B cell (primary cell): ENCODE measurements around the gene MMP11. TPM values are rescaled to one million over a fixed set of nuclear protein-coding genes. Genes with fewer than 3 reads are reported as not detected.

Source experiments
- ATAC-seq: fragments of 200-7000 bp; cut with Tn5 transposase; one replicate; pipeline ENCODE4 v1.10.0; 2021; ENCODE audit warnings: low read depth, mild to moderate bottlenecking, moderate number of reproducible peaks, moderate library complexity
- CTCF ChIA-PET: fragments of 350-600 bp; sonication (Branson Sonifier 250); formaldehyde crosslinking; loops from one replicate; lab custom pipeline; 2021; ENCODE audit warnings: antibody characterized with exemption, inconsistent platforms; lab: Charles Lee
- POLR2A ChIA-PET: fragments of 350-600 bp; sonication (Branson Sonifier 250); formaldehyde crosslinking; loops from one replicate; lab custom pipeline; 2021; ENCODE audit warnings: antibody characterized with exemption; lab: Charles Lee
- DNase-seq: peaks from one replicate; pipeline ENCODE4 v3.0.0; 2013
- H2AFZ ChIP-seq: 2 replicates; pipeline ENCODE4 v1.6.1; 2012; ENCODE audit warnings: mild to moderate bottlenecking, low read depth, low read length; ENCODE audit not compliant: insufficient read depth, poor library complexity, severe bottlenecking
- H3K27ac ChIP-seq, 2 donors: 1 replicate in 1 of 2; 2 replicates in 1 of 2; pipeline ENCODE4 v1.5.1; 2012 to 2013; ENCODE audit warnings: low read length in 2 of 2, mild to moderate bottlenecking in 2 of 2, moderate library complexity in 1 of 2
- H3K27me3 ChIP-seq, 4 experiments: fragments of 200-600 bp in 1 of 4; sonication (generic) in 1 of 4; replicated peaks in 1 of 4; 1 replicate in 2 of 4; 2 replicates in 2 of 4; pipeline versions ENCODE4 v1.6.1 to v1.7.0; 2013 to 2016; ENCODE audit warnings: low read length in 3 of 4, mild to moderate bottlenecking in 2 of 4, mixed read lengths in 1 of 4, moderate library complexity in 1 of 4; ENCODE audit not compliant: insufficient read depth in 4 of 4, control insufficient read depth in 3 of 4; ENCODE audit errors: control extremely low read depth in 1 of 4
- H3K36me3 ChIP-seq, 2 experiments: replicated peaks in 1 of 2; 1 replicate in 1 of 2; 2 replicates in 1 of 2; pipeline versions ENCODE4 v1.6.1 to v1.7.1; 2013; ENCODE audit warnings: low read length in 1 of 2; ENCODE audit not compliant: insufficient read depth in 2 of 2, control insufficient read depth in 1 of 2; ENCODE audit errors: control extremely low read depth in 1 of 2, extremely low read depth in 1 of 2
- H3K4me1 ChIP-seq, 2 donors: fragments of 200-600 bp in 1 of 2; sonication (generic) in 1 of 2; 1 replicate in 1 of 2; 2 replicates in 1 of 2; pipeline versions ENCODE4 v1.5.1 to v1.6.1; 2013 to 2017; ENCODE audit warnings: low read length in 2 of 2; ENCODE audit not compliant: control insufficient read depth in 2 of 2, insufficient read depth in 2 of 2
- H3K4me2 ChIP-seq: replicated peaks from 2 replicates; pipeline ENCODE3; 2012; ENCODE audit warnings: mild to moderate bottlenecking, low read depth, low read length; ENCODE audit not compliant: poor library complexity, severe bottlenecking
- H3K4me3 ChIP-seq, 5 experiments: fragments of 200-600 bp in 1 of 5; sonication (generic) in 1 of 5; 1 replicate in 3 of 5; 2 replicates in 2 of 5; pipeline versions ENCODE4 v1.5.1 to v1.7.0; 2011 to 2016; ENCODE audit warnings: low read length in 4 of 5, mild to moderate bottlenecking in 4 of 5, low read depth in 2 of 5, control low read depth in 1 of 5, moderate library complexity in 1 of 5; ENCODE audit not compliant: insufficient read depth in 1 of 5; ENCODE audit errors: control extremely low read depth in 1 of 5, extremely low read depth in 1 of 5
- H3K79me2 ChIP-seq: fragments of 200-600 bp; sonication (generic); one replicate; pipeline ENCODE4 v1.6.0; 2016; ENCODE audit warnings: low read length; ENCODE audit not compliant: control insufficient read depth, insufficient read depth
- H3K9ac ChIP-seq: fragments of 200-600 bp; sonication (generic); 2 replicates; pipeline ENCODE4 v1.6.1; 2017; ENCODE audit warnings: mild to moderate bottlenecking, low read length, moderate library complexity
- H3K9me3 ChIP-seq, 3 donors: one replicate each; pipeline versions ENCODE4 v1.6.1 to v1.7.1; 2013; ENCODE audit warnings: low read length in 2 of 3; ENCODE audit not compliant: control insufficient read depth in 2 of 3, insufficient read depth in 1 of 3; ENCODE audit errors: control extremely low read depth in 1 of 3
- H4K20me1 ChIP-seq: 2 replicates; pipeline ENCODE4 v1.6.0; 2012; ENCODE audit warnings: mild to moderate bottlenecking, low read length; ENCODE audit not compliant: insufficient read depth, control insufficient read depth, poor library complexity, severe bottlenecking
- H3K27ac Mint-ChIP-seq: one replicate; pipeline ENCODE4 v1.8.0; 2021; ENCODE audit warnings: mixed read lengths
- H3K27me3 Mint-ChIP-seq: one replicate; pipeline ENCODE4 v1.8.0; 2021; ENCODE audit warnings: mixed read lengths
- H3K4me1 Mint-ChIP-seq: one replicate; pipeline ENCODE4 v1.8.0; 2021; ENCODE audit warnings: mixed read lengths
- H3K4me3 Mint-ChIP-seq: one replicate; pipeline ENCODE4 v1.8.0; 2021; ENCODE audit warnings: mixed read lengths
- H3K9me3 Mint-ChIP-seq: one replicate; pipeline ENCODE4 v1.8.0; 2022; ENCODE audit warnings: mixed read lengths; ENCODE audit not compliant: insufficient read depth
- EZH2 ChIP-seq: IDR thresholded peaks from 2 replicates; pipeline ENCODE4 v1.6.1; 2012; ENCODE audit warnings: borderline replicate concordance, low read depth, mild to moderate bottlenecking, moderate library complexity, low read length; ENCODE audit not compliant: insufficient read depth, poor library complexity, severe bottlenecking
- WGBS: methylation state at CpG from one replicate; pipeline ENCODE4 v1.1.5; 2013; ENCODE audit warnings: missing lambda C conversion rate; ENCODE audit not compliant: insufficient coverage; 5-methylcytosine and 5-hydroxymethylcytosine counted together
- intact Hi-C: fragments of 100-400 bp; cut with micrococcal nuclease; formaldehyde crosslinking; loops from one replicate; pipeline ENCODE4 v1.10.0; 2022
- polyA plus RNA-seq: library from polyadenylated mRNA; depleted of rRNA; stranded (reverse); fragments of >200 nt; gene quantifications from 2 replicates; pipeline ENCODE4 v1.2.3, GENCODE V29; 2012
- total RNA-seq, 2 donors: library from RNA; stranded (reverse); fragments of 120-200 nt in 1 of 2; gene quantifications; 1 replicate in 1 of 2; 2 replicates in 1 of 2; pipeline versions ENCODE4 v1.2.3 to v1.2.4, GENCODE V29; 2013 to 2022
- TF ChIP-seq, protein P1 (sequence below): fragments of 200-600 bp; IDR thresholded peaks from one replicate; pipeline ENCODE4 v1.8.0; 2022; ENCODE audit warnings: antibody characterized with exemption, mild to moderate bottlenecking

The MMP11 gene
- total and polyA plus RNA-seq, 2 donors (not counting 1 experiment from before 2014, with no cell fraction given) = 11.6 to 19.0 TPM

DNA sequence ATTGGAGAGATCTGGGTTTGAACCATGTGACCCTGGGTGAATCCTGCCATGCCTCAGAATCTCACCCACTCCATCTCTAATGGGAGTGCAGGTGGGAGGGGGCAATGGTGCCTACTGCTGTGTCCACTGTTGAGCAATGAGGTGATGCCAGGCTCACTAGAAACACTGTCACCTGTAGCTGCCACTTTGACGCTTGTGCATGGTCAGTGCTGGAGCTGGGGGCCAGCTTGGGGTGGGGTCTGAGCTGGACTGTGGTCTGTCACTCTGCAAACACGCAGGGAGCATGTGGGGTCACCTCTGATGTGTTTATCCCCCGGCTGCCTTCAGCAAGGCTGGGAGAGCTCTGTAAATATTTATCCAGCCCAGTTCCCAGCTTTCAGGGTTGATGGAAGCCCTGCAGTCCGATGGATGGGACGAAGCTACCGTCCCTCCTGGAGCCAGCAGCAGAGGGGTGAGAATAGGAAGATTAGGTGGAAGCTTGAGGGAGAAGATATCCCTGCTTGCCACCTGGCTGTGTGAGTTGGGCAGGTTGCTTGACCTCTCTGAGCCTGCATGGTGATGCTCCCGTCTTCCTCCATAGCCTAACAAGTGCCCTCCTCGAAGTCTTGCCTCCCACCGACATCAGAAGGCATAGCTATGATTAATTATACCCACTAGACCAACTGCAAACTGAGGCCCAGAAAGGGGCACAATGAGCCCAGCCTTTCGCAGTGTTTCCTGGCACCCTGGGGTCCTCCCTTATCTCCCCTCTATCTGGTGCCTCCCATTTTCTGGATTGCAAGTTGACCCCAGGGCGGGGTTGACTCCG, 1.7 kb downstream of the MMP11 start:
- Mint-ChIP-seq H3K9me3 (no peaks in the 10 kb centered on the region), H3K27me3 (no peaks in the 10 kb centered on the region), H3K27ac (peak overlapping the region; percentile 33), H3K4me1 (peaks cover 31% of the 10 kb centered on the region), H3K4me3 (peak overlapping the region; percentile 14)
- no peak overlapping the region for H3K9ac ChIP-seq
- intact Hi-C loops = no loop called here
- H2AFZ ChIP-seq = no peak overlapping the region
- no peak overlapping the region for H3K4me2 ChIP-seq
- H3K9me3 ChIP-seq = no peaks in the 10 kb centered on the region
- no peaks in the 10 kb centered on the region for H3K27me3 ChIP-seq
- ChIA-PET CTCF (interaction anchor here (0.9 to 2.0 kb wide), 8 partner anchors 15 to 83 kb away, joined by 3 to 15 read pairs (median 4); partner anchors contain the start of gene SLC2A11), POLR2A (interaction anchor here (0.6 to 14.3 kb wide), 6 partner anchors 14 to 89 kb away, joined by 3 to 174 read pairs (median 11); partner anchors contain the start of genes SLC2A11, VPREB3 and ZNF70)
- H3K79me2 ChIP-seq = peaks cover 8% of the 10 kb centered on the region
- ATAC-seq (no peak), DNase-seq (no peak)
- peaks cover 29 to 41% of the 10 kb centered on the region in 2 donors for H3K4me1 ChIP-seq
- no peak overlapping the region for H3K27ac ChIP-seq
- H4K20me1 ChIP-seq = peaks cover 7% of the 10 kb centered on the region
- 89% methylated on average over 11 of the region's 12 CpGs for WGBS
- no peak overlapping the region for H3K4me3 ChIP-seq
- TF ChIP-seq, protein P1, sequence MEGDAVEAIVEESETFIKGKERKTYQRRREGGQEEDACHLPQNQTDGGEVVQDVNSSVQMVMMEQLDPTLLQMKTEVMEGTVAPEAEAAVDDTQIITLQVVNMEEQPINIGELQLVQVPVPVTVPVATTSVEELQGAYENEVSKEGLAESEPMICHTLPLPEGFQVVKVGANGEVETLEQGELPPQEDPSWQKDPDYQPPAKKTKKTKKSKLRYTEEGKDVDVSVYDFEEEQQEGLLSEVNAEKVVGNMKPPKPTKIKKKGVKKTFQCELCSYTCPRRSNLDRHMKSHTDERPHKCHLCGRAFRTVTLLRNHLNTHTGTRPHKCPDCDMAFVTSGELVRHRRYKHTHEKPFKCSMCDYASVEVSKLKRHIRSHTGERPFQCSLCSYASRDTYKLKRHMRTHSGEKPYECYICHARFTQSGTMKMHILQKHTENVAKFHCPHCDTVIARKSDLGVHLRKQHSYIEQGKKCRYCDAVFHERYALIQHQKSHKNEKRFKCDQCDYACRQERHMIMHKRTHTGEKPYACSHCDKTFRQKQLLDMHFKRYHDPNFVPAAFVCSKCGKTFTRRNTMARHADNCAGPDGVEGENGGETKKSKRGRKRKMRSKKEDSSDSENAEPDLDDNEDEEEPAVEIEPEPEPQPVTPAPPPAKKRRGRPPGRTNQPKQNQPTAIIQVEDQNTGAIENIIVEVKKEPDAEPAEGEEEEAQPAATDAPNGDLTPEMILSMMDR = no peak
- TF ChIP-seq EZH2 = no peak
- no peaks in the 10 kb centered on the region for H3K36me3 ChIP-seq
